Astrocyte of the cerebellum (primary cell): ENCODE data around the gene CREM.
"Not testable (repeated sequence)": the region's sequence is repeated elsewhere in the genome, so short reads cannot be mapped to it uniquely, and the experiment has no call there.

Source experiments
- DNase-seq: peaks from one replicate; pipeline ENCODE4 v3.0.0-alpha.2; 2011; ENCODE audit warnings: low read depth
- H3K4me3 ChIP-seq: 2 replicates; pipeline ENCODE4 v1.5.1; 2011; ENCODE audit warnings: mild to moderate bottlenecking, low read depth, low read length, moderate library complexity
- in situ Hi-C: cut with HindIII; loops from 2 replicates; pipeline ENCODE4 v1.10.0; 2017; ENCODE audit warnings: low sequenced_read_pairs
- TF ChIP-seq, protein P1 (sequence below): IDR thresholded peaks from 2 replicates; pipeline ENCODE4 v1.5.1; 2012; ENCODE audit warnings: low read length, low read depth, moderate library complexity, mild to moderate bottlenecking; ENCODE audit errors: missing control alignments

The CREM gene

GRCh38 chr10:35126530-35127288, at the start of gene CREM:
Gene CREM (plus strand): TSS chr10:35126846. CDS start chr10:35137836, 10,990 bp downstream.
- in situ Hi-C loops = no loop called here
- DNase-seq = peak; percentile 91
- H3K4me3 ChIP-seq = peak within 1 kb of the TSS; percentile 77
- TF ChIP-seq, protein P1, sequence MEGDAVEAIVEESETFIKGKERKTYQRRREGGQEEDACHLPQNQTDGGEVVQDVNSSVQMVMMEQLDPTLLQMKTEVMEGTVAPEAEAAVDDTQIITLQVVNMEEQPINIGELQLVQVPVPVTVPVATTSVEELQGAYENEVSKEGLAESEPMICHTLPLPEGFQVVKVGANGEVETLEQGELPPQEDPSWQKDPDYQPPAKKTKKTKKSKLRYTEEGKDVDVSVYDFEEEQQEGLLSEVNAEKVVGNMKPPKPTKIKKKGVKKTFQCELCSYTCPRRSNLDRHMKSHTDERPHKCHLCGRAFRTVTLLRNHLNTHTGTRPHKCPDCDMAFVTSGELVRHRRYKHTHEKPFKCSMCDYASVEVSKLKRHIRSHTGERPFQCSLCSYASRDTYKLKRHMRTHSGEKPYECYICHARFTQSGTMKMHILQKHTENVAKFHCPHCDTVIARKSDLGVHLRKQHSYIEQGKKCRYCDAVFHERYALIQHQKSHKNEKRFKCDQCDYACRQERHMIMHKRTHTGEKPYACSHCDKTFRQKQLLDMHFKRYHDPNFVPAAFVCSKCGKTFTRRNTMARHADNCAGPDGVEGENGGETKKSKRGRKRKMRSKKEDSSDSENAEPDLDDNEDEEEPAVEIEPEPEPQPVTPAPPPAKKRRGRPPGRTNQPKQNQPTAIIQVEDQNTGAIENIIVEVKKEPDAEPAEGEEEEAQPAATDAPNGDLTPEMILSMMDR = peak; percentile 70

DNA sequence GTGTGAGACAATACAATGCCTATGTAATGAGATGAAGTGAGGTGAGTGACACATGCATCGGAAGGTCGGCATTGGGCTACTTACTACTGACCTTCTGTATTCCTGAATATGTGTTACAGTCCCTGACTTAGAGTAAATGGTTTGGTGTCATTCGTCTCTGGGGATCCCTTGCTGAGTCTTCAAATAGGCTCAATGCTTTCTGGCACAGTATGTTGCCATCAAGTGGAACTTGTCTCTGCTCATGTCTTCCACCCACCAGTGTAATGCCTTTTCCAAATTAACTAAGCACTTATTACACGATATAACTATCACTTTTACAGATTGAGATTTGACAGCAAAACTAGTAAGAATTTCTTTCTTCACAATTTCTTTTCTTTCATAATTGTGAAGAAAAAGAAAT, 47.4 kb upstream of the CREM start:
- TF ChIP-seq, protein P1 = no peak
- in situ Hi-C loops = no loop called here
- DNase-seq = no peak
- no peak overlapping the region for H3K4me3 ChIP-seq

- TF ChIP-seq, protein P1 = no peak
- in situ Hi-C loops = no loop called here
- no peak overlapping the region for H3K4me3 ChIP-seq
- no peak for DNase-seq
Measured at GRCh38 chr10:35079763-35080162, 46.9 kb upstream of the CREM start.

- H3K4me3 ChIP-seq, DNase-seq, in situ Hi-C loops: not testable (repeated sequence)
Measured at GRCh38 chr10:35080261-35080660, 46.4 kb upstream of the CREM start.

- TF ChIP-seq, protein P1 = no peak
- in situ Hi-C loops = no loop called here
- DNase-seq = no peak
- no peak overlapping the region for H3K4me3 ChIP-seq
Measured at GRCh38 chr10:35083242-35083641, 43.4 kb upstream of the CREM start.

DNA sequence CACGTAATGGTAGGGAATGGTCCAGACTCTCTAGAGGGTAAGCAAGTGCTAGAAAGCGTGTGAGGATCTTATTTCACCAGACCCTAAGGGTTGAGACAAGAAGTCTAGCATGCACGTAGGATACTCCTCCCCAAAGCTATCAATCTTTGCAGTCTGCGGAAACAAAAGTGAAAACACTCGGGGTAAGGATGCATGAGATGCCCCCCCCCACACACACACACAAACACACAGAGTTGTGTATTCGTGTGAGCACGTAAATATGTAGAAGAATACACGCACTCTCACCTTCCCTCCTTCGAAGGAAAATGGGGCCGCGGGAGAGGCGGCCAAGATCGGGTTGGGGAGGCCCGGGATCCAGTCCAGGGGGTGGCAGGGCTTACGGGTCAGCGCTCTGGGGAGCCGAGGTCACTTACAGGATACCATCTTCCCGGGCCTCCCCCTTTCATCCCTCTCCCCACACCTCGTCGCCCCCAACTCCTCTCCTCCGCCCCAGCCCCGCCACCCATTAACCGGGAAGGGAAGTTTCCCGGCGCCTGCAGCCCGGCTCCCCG, 37.0 kb upstream of the CREM start:
- TF ChIP-seq, protein P1 = no peak
- in situ Hi-C loops = no loop called here
- DNase-seq = no peak
- peak overlapping the region; percentile 91 for H3K4me3 ChIP-seq
